Measurements from ENCODE around the gene CELF2. TPM values are rescaled to one million over a fixed set of nuclear protein-coding genes. Genes with fewer than 3 reads are reported as not detected.
A peak's percentile ranks its signal among the peaks of the same experiment; 100 is the strongest.

Gene CELF2
- total and polyA plus RNA-seq, 4 donors: 43.3 to 65.6 (median 50.1) TPM

- peak overlapping the region; percentile 79 for H3K4me3 ChIP-seq (ENCODE audit: low read depth, low read length)
- WGBS (ENCODE audit: insufficient coverage): 88% methylated on average over 2 of the region's 11 CpGs
- peaks cover 3% of the 10 kb centered on the region for H3K27me3 ChIP-seq (ENCODE audit: control insufficient read depth, insufficient read depth, low read length)
- peak overlapping the region; percentile 76 for H3K27ac ChIP-seq (ENCODE audit: low read depth, low read length)
- H3K9me3 ChIP-seq (ENCODE audit: control insufficient read depth, insufficient read depth, low read length): no peaks in the 10 kb centered on the region
- H3K36me3 ChIP-seq (ENCODE audit: control insufficient read depth, insufficient read depth, low read length): no peaks in the 10 kb centered on the region
- DNase-seq (ENCODE audit: low read depth in 4 of 6, low spot score in 6 of 6): peak in 2 of 6 donors; percentile 48 to 71
- peaks cover under 1% of the 10 kb centered on the region for H3K4me1 ChIP-seq (ENCODE audit: control insufficient read depth, insufficient read depth, low read length)
These were observed 2.3 kb downstream of the CELF2 start for GRCh38 chr10:11019724-11020547.

- H3K4me3 ChIP-seq (ENCODE audit: low read depth, low read length): peak overlapping the region; percentile 79
- no peaks in the 10 kb centered on the region for H3K36me3 ChIP-seq (ENCODE audit: control insufficient read depth, insufficient read depth, low read length)
- no peaks in the 10 kb centered on the region for H3K9me3 ChIP-seq (ENCODE audit: control insufficient read depth, insufficient read depth, low read length)
- WGBS (ENCODE audit: insufficient coverage): 57% methylated on average over 5 of the region's 6 CpGs
- H3K4me1 ChIP-seq (ENCODE audit: control insufficient read depth, insufficient read depth, low read length): no peaks in the 10 kb centered on the region
- peak in 1 of 6 donors; percentile 38 for DNase-seq (ENCODE audit: low read depth in 4 of 6, low spot score in 6 of 6)
- H3K27ac ChIP-seq (ENCODE audit: low read depth, low read length): peak overlapping the region; percentile 76
- H3K27me3 ChIP-seq (ENCODE audit: control insufficient read depth, insufficient read depth, low read length): peaks cover 3% of the 10 kb centered on the region
These were observed 2.9 kb downstream of the CELF2 start for GRCh38 chr10:11020548-11020942.

- DNase-seq (ENCODE audit: low read depth in 4 of 6, low spot score in 6 of 6): peak in 1 of 6 donors; percentile 81
- Histone ChIP-seq H3K4me1 (ENCODE audit: control insufficient read depth, insufficient read depth, low read length) (no peaks in the 10 kb centered on the region), H3K27me3 (ENCODE audit: control insufficient read depth, insufficient read depth, low read length) (peaks cover 3% of the 10 kb centered on the region), H3K4me3 (ENCODE audit: low read depth, low read length) (no peak overlapping the region), H3K36me3 (ENCODE audit: control insufficient read depth, insufficient read depth, low read length) (no peaks in the 10 kb centered on the region), H3K9me3 (ENCODE audit: control insufficient read depth, insufficient read depth, low read length) (peaks cover 2% of the 10 kb centered on the region), H3K27ac (ENCODE audit: low read depth, low read length) (no peak overlapping the region)
- WGBS (ENCODE audit: insufficient coverage): no CpG with 5 or more reads among the region's 2 CpGs
These were observed 4.5 kb downstream of the CELF2 start for GRCh38 chr10:11022213-11022612.

GRCh38 chr10:11023009-11023953 lies 5.6 kb downstream of the CELF2 start:
- Histone ChIP-seq H3K4me3 (ENCODE audit: low read depth, low read length) (no peak overlapping the region), H3K36me3 (ENCODE audit: control insufficient read depth, insufficient read depth, low read length) (no peaks in the 10 kb centered on the region), H3K4me1 (ENCODE audit: control insufficient read depth, insufficient read depth, low read length) (no peaks in the 10 kb centered on the region), H3K27me3 (ENCODE audit: control insufficient read depth, insufficient read depth, low read length) (peaks cover 3% of the 10 kb centered on the region), H3K9me3 (ENCODE audit: control insufficient read depth, insufficient read depth, low read length) (peaks cover 2% of the 10 kb centered on the region), H3K27ac (ENCODE audit: low read depth, low read length) (no peak overlapping the region)
- WGBS (ENCODE audit: insufficient coverage): 43% methylated on average over 3 of the region's 10 CpGs
- peak in 2 of 6 donors; percentile 29 to 96 for DNase-seq (ENCODE audit: low read depth in 4 of 6, low spot score in 6 of 6)

GRCh38 chr10:11024596-11024995 lies 6.9 kb downstream of the CELF2 start:
- no peak overlapping the region for H3K27ac ChIP-seq (ENCODE audit: low read depth, low read length)
- H3K9me3 ChIP-seq (ENCODE audit: control insufficient read depth, insufficient read depth, low read length): peaks cover 2% of the 10 kb centered on the region
- no peaks in the 10 kb centered on the region for H3K36me3 ChIP-seq (ENCODE audit: control insufficient read depth, insufficient read depth, low read length)
- no CpG with 5 or more reads among the region's 1 CpG for WGBS (ENCODE audit: insufficient coverage)
- no peak for DNase-seq (ENCODE audit: low read depth in 4 of 6, low spot score in 6 of 6)
- H3K4me3 ChIP-seq (ENCODE audit: low read depth, low read length): no peak overlapping the region
- no peaks in the 10 kb centered on the region for H3K4me1 ChIP-seq (ENCODE audit: control insufficient read depth, insufficient read depth, low read length)
- peaks cover 3% of the 10 kb centered on the region for H3K27me3 ChIP-seq (ENCODE audit: control insufficient read depth, insufficient read depth, low read length)

GRCh38 chr10:11025978-11026377 lies 8.3 kb downstream of the CELF2 start:
- Histone ChIP-seq H3K36me3 (ENCODE audit: control insufficient read depth, insufficient read depth, low read length) (no peaks in the 10 kb centered on the region), H3K27me3 (ENCODE audit: control insufficient read depth, insufficient read depth, low read length) (peaks cover 3% of the 10 kb centered on the region), H3K9me3 (ENCODE audit: control insufficient read depth, insufficient read depth, low read length) (peaks cover 2% of the 10 kb centered on the region), H3K4me1 (ENCODE audit: control insufficient read depth, insufficient read depth, low read length) (no peaks in the 10 kb centered on the region), H3K27ac (ENCODE audit: low read depth, low read length) (no peak overlapping the region), H3K4me3 (ENCODE audit: low read depth, low read length) (no peak overlapping the region)
- WGBS (ENCODE audit: insufficient coverage): no CpG with 5 or more reads among the region's 7 CpGs
- DNase-seq (ENCODE audit: low read depth in 4 of 6, low spot score in 6 of 6): no peak

GRCh38 chr10:11026773-11027172 lies 9.1 kb downstream of the CELF2 start:
- Histone ChIP-seq H3K4me1 (ENCODE audit: control insufficient read depth, insufficient read depth, low read length) (no peaks in the 10 kb centered on the region), H3K36me3 (ENCODE audit: control insufficient read depth, insufficient read depth, low read length) (no peaks in the 10 kb centered on the region), H3K27ac (ENCODE audit: low read depth, low read length) (no peak overlapping the region), H3K4me3 (ENCODE audit: low read depth, low read length) (no peak overlapping the region), H3K9me3 (ENCODE audit: control insufficient read depth, insufficient read depth, low read length) (peaks cover 2% of the 10 kb centered on the region), H3K27me3 (ENCODE audit: control insufficient read depth, insufficient read depth, low read length) (no peaks in the 10 kb centered on the region)
- DNase-seq (ENCODE audit: low read depth in 4 of 6, low spot score in 6 of 6): peak in 2 of 6 donors; percentile 44 to 52
- WGBS (ENCODE audit: insufficient coverage): 44% methylated on average over 2 of the region's 7 CpGs

GRCh38 chr10:11034762-11035161 lies 17.1 kb downstream of the CELF2 start:
- no peak for DNase-seq (ENCODE audit: low read depth in 4 of 6, low spot score in 6 of 6)
- Histone ChIP-seq H3K4me1 (ENCODE audit: control insufficient read depth, insufficient read depth, low read length) (peaks cover 7% of the 10 kb centered on the region), H3K9me3 (ENCODE audit: control insufficient read depth, insufficient read depth, low read length) (no peaks in the 10 kb centered on the region), H3K4me3 (ENCODE audit: low read depth, low read length) (no peak overlapping the region), H3K36me3 (ENCODE audit: control insufficient read depth, insufficient read depth, low read length) (no peaks in the 10 kb centered on the region), H3K27ac (ENCODE audit: low read depth, low read length) (no peak overlapping the region), H3K27me3 (ENCODE audit: control insufficient read depth, insufficient read depth, low read length) (no peaks in the 10 kb centered on the region)
- 73% methylated on average over 3 of the region's 7 CpGs for WGBS (ENCODE audit: insufficient coverage)

GRCh38 chr10:11035301-11035991 lies 17.8 kb downstream of the CELF2 start:
- Histone ChIP-seq H3K4me3 (ENCODE audit: low read depth, low read length) (no peak overlapping the region), H3K27ac (ENCODE audit: low read depth, low read length) (no peak overlapping the region)
- WGBS (ENCODE audit: insufficient coverage): 26% methylated on average over 2 of the region's 4 CpGs

More at GRCh38 chr10:11035301-11035991, 17.8 kb downstream of the CELF2 start:
- H3K4me1 ChIP-seq (ENCODE audit: control insufficient read depth, insufficient read depth, low read length): peaks cover 7% of the 10 kb centered on the region
- no peaks in the 10 kb centered on the region for H3K27me3 ChIP-seq (ENCODE audit: control insufficient read depth, insufficient read depth, low read length)
- no peaks in the 10 kb centered on the region for H3K9me3 ChIP-seq (ENCODE audit: control insufficient read depth, insufficient read depth, low read length)
- DNase-seq (ENCODE audit: low read depth in 4 of 6, low spot score in 6 of 6): peak in 1 of 6 donors; percentile 65
- H3K36me3 ChIP-seq (ENCODE audit: control insufficient read depth, insufficient read depth, low read length): no peaks in the 10 kb centered on the region

Data from spinal cord (tissue), 10 donors.